HepG2 (cell line): ENCODE measurements around the gene CCDC6. TPM values are rescaled to one million over a fixed set of nuclear protein-coding genes. Genes with fewer than 3 reads are reported as not detected.

Experiments
- AKAP8 ChIP-seq: sonication (generic); formaldehyde crosslinking; IDR thresholded peaks from 2 replicates; pipeline ENCODE4 v1.5.1; 2020; ENCODE audit warnings: mild to moderate bottlenecking, missing genetic modification reagents
- CEBPZ ChIP-seq: IDR thresholded peaks from 2 replicates; pipeline ENCODE4 v1.6.1; 2012; ENCODE audit warnings: low read length, improper control_type of control experiment
- EEA1 ChIP-seq: sonication (generic); formaldehyde crosslinking; IDR thresholded peaks from 2 replicates; pipeline ENCODE4 v1.5.1; 2020; ENCODE audit warnings: mild to moderate bottlenecking, missing genetic modification reagents, borderline replicate concordance
- FOXP1 ChIP-seq, 2 experiments: fragments of 450-650 bp in 1 of 2; IDR thresholded peaks; 2 replicates each; pipeline ENCODE4 v1.6.1; 2017 to 2018; ENCODE audit warnings: antibody characterized with exemption in 1 of 2
- GTF2F1 ChIP-seq: fragments of 150-350 bp; IDR thresholded peaks from 2 replicates; pipeline ENCODE4 v1.6.1; 2014; ENCODE audit warnings: low read length
- HIC2 ChIP-seq: sonication (generic); formaldehyde crosslinking; IDR thresholded peaks from 2 replicates; pipeline ENCODE4 v1.9.0; 2022; ENCODE audit warnings: low read depth, missing genetic modification reagents
- HMG20B ChIP-seq: conservative IDR thresholded peaks from 2 replicates; pipeline ENCODE4 v1.6.1; 2016; ENCODE audit warnings: missing genetic modification reagents, missing compliant biosample characterization
- HOXA3 ChIP-seq: sonication (generic); formaldehyde crosslinking; IDR thresholded peaks from 2 replicates; pipeline ENCODE4 v1.5.0; 2020; ENCODE audit warnings: missing genetic modification reagents
- KAT7 ChIP-seq: IDR thresholded peaks from 2 replicates; pipeline ENCODE4 v1.6.1; 2018; ENCODE audit warnings: borderline replicate concordance, missing compliant biosample characterization
- KDM6A ChIP-seq: IDR thresholded peaks from 2 replicates; pipeline ENCODE4 v1.6.1; 2016; ENCODE audit warnings: low read depth
- NBN ChIP-seq: fragments of 450-650 bp; conservative IDR thresholded peaks from 2 replicates; pipeline ENCODE4 v1.6.1; 2017
- NFYB ChIP-seq: sonication (generic); formaldehyde crosslinking; IDR thresholded peaks from 2 replicates; pipeline ENCODE4 v1.4.0; 2020; ENCODE audit warnings: missing genetic modification reagents
- ONECUT2 ChIP-seq: sonication (generic); formaldehyde crosslinking; IDR thresholded peaks from 2 replicates; pipeline ENCODE4 v1.4.0; 2020; ENCODE audit warnings: missing genetic modification reagents
- RORA ChIP-seq: sonication (generic); formaldehyde crosslinking; IDR thresholded peaks from 2 replicates; pipeline ENCODE4 v1.5.0; 2020; ENCODE audit warnings: mild to moderate bottlenecking, missing genetic modification reagents, moderate library complexity
- SCMH1 ChIP-seq: sonication (generic); formaldehyde crosslinking; IDR thresholded peaks from 2 replicates; pipeline ENCODE4 v1.9.0; 2021; ENCODE audit warnings: missing genetic modification reagents, mild to moderate bottlenecking, borderline replicate concordance
- SMAD3 ChIP-seq: sonication (generic); formaldehyde crosslinking; IDR thresholded peaks from 2 replicates; pipeline ENCODE4 v1.4.0; 2020; ENCODE audit warnings: missing genetic modification reagents
- SOX13 ChIP-seq, 3 experiments: fragments of 450-650 bp in 1 of 3; sonication (generic) in 1 of 3; formaldehyde crosslinking in 1 of 3; IDR thresholded peaks in 2 of 3; conservative IDR thresholded peaks in 1 of 3; 2 replicates each; pipeline versions ENCODE4 v1.5.0 to v1.6.1; 2016 to 2020; ENCODE audit warnings: antibody characterized with exemption in 1 of 3, mild to moderate bottlenecking in 1 of 3, missing compliant biosample characterization in 1 of 3, missing genetic modification reagents in 1 of 3, moderate library complexity in 1 of 3
- SRSF4 ChIP-seq: fragments of 200-400 bp; formaldehyde crosslinking; IDR thresholded peaks from one replicate; pipeline ENCODE4 v1.6.1; 2018; ENCODE audit warnings: mild to moderate bottlenecking, low read depth, low read length, moderate library complexity; ENCODE audit not compliant: poor library complexity, severe bottlenecking
- TBP ChIP-seq: sonication (generic); formaldehyde crosslinking; IDR thresholded peaks from 2 replicates; pipeline ENCODE4 v1.5.0; 2020; ENCODE audit warnings: missing genetic modification reagents
- TGIF2 ChIP-seq: IDR thresholded peaks from 2 replicates; pipeline ENCODE4 v1.6.1; 2016; ENCODE audit warnings: control low read depth, missing compliant biosample characterization
- ZBTB38 ChIP-seq: sonication (generic); formaldehyde crosslinking; IDR thresholded peaks from 2 replicates; pipeline ENCODE4 v1.5.1; 2020; ENCODE audit warnings: mild to moderate bottlenecking, missing genetic modification reagents
- ZNF460 ChIP-seq: sonication (generic); formaldehyde crosslinking; IDR thresholded peaks from 2 replicates; pipeline ENCODE4 v1.5.1; 2020; ENCODE audit warnings: missing genetic modification reagents, mild to moderate bottlenecking, borderline replicate concordance
- ZNF879 ChIP-seq: sonication (generic); formaldehyde crosslinking; IDR thresholded peaks from 2 replicates; pipeline ENCODE4 v1.8.1; 2023; ENCODE audit warnings: missing genetic modification reagents
- polyA plus RNA-seq, 8 experiments: library from polyadenylated mRNA; depleted of rRNA in 3 of 8; stranded (reverse) in 7 of 8; unstranded in 1 of 8; fragments of >200 nt; fragmentation: Illumina TruSeq in 4 of 8; extraction: Trizol in 4 of 8; gene quantifications; 2 replicates each; pipeline versions ENCODE4 v1.2.1 to v1.2.3, GENCODE V29; 2011 to 2016; ENCODE audit warnings: low read depth in 4 of 8, missing spikeins in 1 of 8, mixed read lengths in 1 of 8; ENCODE audit not compliant: insufficient read depth in 1 of 8
- total RNA-seq, 5 experiments: library from RNA; depleted of rRNA; stranded (reverse); fragments of >200 nt; fragmentation: Illumina TruSeq; extraction: Trizol; gene quantifications; 2 replicates each; pipeline ENCODE4 v1.2.3, GENCODE V29; 2016; ENCODE audit warnings: low read depth in 1 of 5
- TF ChIP-seq, protein P1 (sequence below): sonication (generic); formaldehyde crosslinking; conservative IDR thresholded peaks from 2 replicates; pipeline ENCODE4 v1.4.0; 2020; ENCODE audit warnings: missing genetic modification reagents

The CCDC6 gene
- total and polyA plus RNA-seq, 2 of the 13 experiments (the other 11 are each of a cell fraction or from before 2014, with no cell fraction given): 17.9 to 18.3 TPM

DNA sequence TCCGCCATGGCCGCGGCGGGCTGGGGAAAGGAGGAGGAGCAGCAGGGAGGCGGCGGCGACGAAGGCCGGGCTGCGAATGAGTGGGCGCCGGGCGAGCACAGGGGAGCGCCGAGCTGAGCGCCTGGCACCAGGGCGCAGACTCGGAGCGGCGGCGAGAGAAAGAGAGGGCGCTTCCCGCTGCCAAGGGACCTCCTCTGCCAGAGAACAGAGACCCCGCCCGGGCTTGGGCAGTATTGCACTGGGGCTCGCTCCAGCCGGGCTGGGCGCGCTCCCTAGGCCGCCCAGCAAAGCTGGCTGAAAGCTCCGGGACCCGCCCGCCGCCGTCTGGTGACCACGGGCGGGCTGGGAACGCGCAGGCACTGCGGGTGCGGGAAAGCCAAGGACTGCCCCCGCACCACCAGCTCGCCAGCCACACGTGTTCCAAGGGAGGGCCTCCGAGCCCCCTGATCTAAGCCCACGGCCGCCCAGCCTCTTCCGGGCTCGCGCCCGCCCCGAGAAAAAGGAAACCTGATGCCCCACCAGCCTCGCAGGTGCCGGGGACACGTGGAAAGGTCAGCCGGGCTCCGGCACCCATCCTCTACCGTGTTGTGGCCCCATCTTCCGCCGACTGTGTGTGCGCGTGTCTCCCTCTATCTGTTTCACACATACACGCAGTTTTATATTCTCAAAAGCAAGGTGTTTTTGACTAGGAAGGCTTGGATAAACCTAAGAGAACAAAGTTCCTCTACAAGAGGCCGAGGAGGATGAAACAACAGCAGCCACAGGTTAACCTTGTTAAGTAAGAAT, at the start of gene CCDC6 (continued):
- no peak for TF ChIP-seq RORA (CRISPR knock-in tag)
- 0 out of 2 replicates have a peak, but pooled peaks have one; percentile 17 for TF ChIP-seq ONECUT2
- TF ChIP-seq, protein P1, sequence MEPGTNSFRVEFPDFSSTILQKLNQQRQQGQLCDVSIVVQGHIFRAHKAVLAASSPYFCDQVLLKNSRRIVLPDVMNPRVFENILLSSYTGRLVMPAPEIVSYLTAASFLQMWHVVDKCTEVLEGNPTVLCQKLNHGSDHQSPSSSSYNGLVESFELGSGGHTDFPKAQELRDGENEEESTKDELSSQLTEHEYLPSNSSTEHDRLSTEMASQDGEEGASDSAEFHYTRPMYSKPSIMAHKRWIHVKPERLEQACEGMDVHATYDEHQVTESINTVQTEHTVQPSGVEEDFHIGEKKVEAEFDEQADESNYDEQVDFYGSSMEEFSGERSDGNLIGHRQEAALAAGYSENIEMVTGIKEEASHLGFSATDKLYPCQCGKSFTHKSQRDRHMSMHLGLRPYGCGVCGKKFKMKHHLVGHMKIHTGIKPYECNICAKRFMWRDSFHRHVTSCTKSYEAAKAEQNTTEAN: peak; percentile 63; the same call in 1 of the 2 replicates
- no peak for TF ChIP-seq NBN
- no peak for TF ChIP-seq FOXP1 (IDR thresholded peaks at IDR 0.05)
- TF ChIP-seq FOXP1 (CRISPR knock-in tag; IDR thresholded peaks at IDR 0.05): peak; percentile 53
- TF ChIP-seq ZNF460 (CRISPR knock-in tag): peak; percentile 41; the same call in 1 of the 2 replicates
- TF ChIP-seq AKAP8 (CRISPR knock-in tag): no peak; the same call in 1 of the 2 replicates
- 0 out of 2 replicates have a peak, but pooled peaks have one; percentile 51 for TF ChIP-seq ZNF879 (CRISPR knock-in tag)
- peak; percentile 91 for TF ChIP-seq HIC2 (CRISPR knock-in tag)
- no peak for TF ChIP-seq SOX13 (IDR thresholded peaks at IDR 0.05)
- peak in 1 of 2 experiments; percentile 42; a peak in 2 of 4 replicates for TF ChIP-seq SOX13 (CRISPR knock-in tag; conservative IDR thresholded peaks at IDR 0.05 in 1 of 2, IDR thresholded peaks at IDR 0.05 in 1 of 2)
- peak; percentile 74 for TF ChIP-seq HOXA3 (CRISPR knock-in tag)
- no peak for TF ChIP-seq SRSF4
- no peak for TF ChIP-seq EEA1 (CRISPR knock-in tag)
- TF ChIP-seq TGIF2 (CRISPR knock-in tag): no peak
- peak; percentile 26; the same call in 1 of the 2 replicates for TF ChIP-seq NFYB (CRISPR knock-in tag)
- TF ChIP-seq CEBPZ: no peak
- TF ChIP-seq ZBTB38 (CRISPR knock-in tag): peak; percentile 48; the same call in 1 of the 2 replicates
- TF ChIP-seq SCMH1: no peak
- TF ChIP-seq GTF2F1: no peak
- TF ChIP-seq KDM6A (CRISPR knock-in tag): no peak
- TF ChIP-seq SMAD3: peak; percentile 86
- peak; percentile 31; the same call in 1 of the 2 replicates for TF ChIP-seq KAT7
- no peak for TF ChIP-seq TBP (CRISPR knock-in tag)
- no peak; the same call in 1 of the 2 replicates for TF ChIP-seq HMG20B (CRISPR knock-in tag)
